Neural cell (in vitro differentiated cells): ENCODE data around the gene PLD1. TPM values are rescaled to one million over a fixed set of nuclear protein-coding genes. Genes with fewer than 3 reads are reported as not detected.

Experiments
- H2AFZ ChIP-seq: fragments of 200-600, 300-800 bp; sonication (generic), shearing (Covaris generic); 2 replicates; pipeline ENCODE4 v1.6.0; 2014; ENCODE audit warnings: low read depth, mild to moderate bottlenecking, antibody characterized with exemption, low read length, moderate library complexity
- H3F3A ChIP-seq: fragments of 200-600 bp; shearing (Covaris generic); 2 replicates; pipeline ENCODE4 v1.6.1; 2016; ENCODE audit warnings: mild to moderate bottlenecking, moderate library complexity, mixed read lengths, antibody characterized with exemption, low read length; ENCODE audit not compliant: insufficient read depth, poor library complexity, severe bottlenecking
- H3K27ac ChIP-seq: fragments of 200-600, 300-800 bp; sonication (generic), shearing (Covaris generic); 2 replicates; pipeline ENCODE4 v1.5.1; 2014; ENCODE audit warnings: mild to moderate bottlenecking, low read length, moderate library complexity
- H3K27me3 ChIP-seq: fragments of 300-800, 200-600 bp; sonication (generic), shearing (Covaris generic); 2 replicates; pipeline ENCODE4 v1.6.0; 2014; ENCODE audit warnings: mild to moderate bottlenecking, low read depth, low read length, moderate library complexity; ENCODE audit not compliant: insufficient read depth
- H3K36me3 ChIP-seq: fragments of 300-800, 200-600 bp; sonication (generic), shearing (Covaris generic); 2 replicates; pipeline ENCODE4 v1.5.1; 2014; ENCODE audit warnings: mild to moderate bottlenecking, antibody characterized with exemption, low read length, moderate library complexity; ENCODE audit not compliant: insufficient read depth
- H3K4me2 ChIP-seq: fragments of 300-800, 200-600 bp; sonication (generic), shearing (Covaris generic); 2 replicates; pipeline ENCODE4 v1.6.0; 2014; ENCODE audit warnings: mild to moderate bottlenecking, low read length
- H3K4me3 ChIP-seq: fragments of 300-800, 200-600 bp; sonication (generic), shearing (Covaris generic); 2 replicates; pipeline ENCODE4 v1.5.1; 2014; ENCODE audit warnings: mild to moderate bottlenecking, low read length, moderate library complexity
- H3K79me2 ChIP-seq: fragments of 200-600 bp; shearing (Covaris generic); replicated peaks from 2 replicates; pipeline ENCODE4 v1.6.0; 2014; ENCODE audit warnings: mild to moderate bottlenecking, low read length, moderate library complexity; ENCODE audit not compliant: insufficient read depth
- H3K9ac ChIP-seq: fragments of 300-800, 200-600 bp; sonication (generic), shearing (Covaris generic); 2 replicates; pipeline ENCODE4 v1.6.1; 2016; ENCODE audit warnings: mild to moderate bottlenecking, low read length, mixed read lengths
- H3K9me2 ChIP-seq: fragments of 200-600 bp; shearing (Covaris generic); 2 replicates; pipeline ENCODE4 v1.6.1; 2016; ENCODE audit warnings: mild to moderate bottlenecking, low read length, mixed read lengths; ENCODE audit not compliant: insufficient read depth
- H3K9me3 ChIP-seq: fragments of 200-600, 300-800 bp; sonication (generic), shearing (Covaris generic); 2 replicates; pipeline ENCODE4 v1.6.1; 2016; ENCODE audit warnings: mild to moderate bottlenecking, mixed run types, low read length, moderate library complexity, mixed read lengths
- H4K20me1 ChIP-seq: fragments of 200-600 bp; shearing (Covaris generic); 2 replicates; pipeline ENCODE4 v1.6.1; 2016; ENCODE audit warnings: mild to moderate bottlenecking, mixed run types; ENCODE audit not compliant: insufficient read depth
- CTCF ChIP-seq: fragments of 450-650 bp; IDR thresholded peaks from 2 replicates; pipeline ENCODE4 v1.5.1; 2014; ENCODE audit warnings: antibody characterized with exemption, mild to moderate bottlenecking, moderate library complexity; ENCODE audit not compliant: poor library complexity, severe bottlenecking
- EP300 ChIP-seq: fragments of 450-650 bp; conservative IDR thresholded peaks from 2 replicates; pipeline ENCODE4 v1.6.1; 2014; ENCODE audit warnings: antibody characterized with exemption, mild to moderate bottlenecking, moderate library complexity; ENCODE audit not compliant: poor library complexity, severe bottlenecking
- EZH2 ChIP-seq: fragments of 200-600, 300-800 bp; shearing (Covaris generic), sonication (generic); IDR thresholded peaks from 2 replicates; pipeline ENCODE4 v1.6.1; 2014; ENCODE audit warnings: antibody characterized with exemption, low read length, borderline replicate concordance, mild to moderate bottlenecking; ENCODE audit not compliant: insufficient read depth, poor library complexity, severe bottlenecking
- MXI1 ChIP-seq: fragments of 450-650 bp; conservative IDR thresholded peaks from 2 replicates; pipeline ENCODE4 v1.6.1; 2014; ENCODE audit warnings: antibody characterized with exemption, mild to moderate bottlenecking; ENCODE audit not compliant: poor library complexity, severe bottlenecking
- POLR2AphosphoS5 ChIP-seq: IDR thresholded peaks from 2 replicates; pipeline ENCODE4 v1.6.1; 2012
- RAD21 ChIP-seq: fragments of 450-650 bp; conservative IDR thresholded peaks from 2 replicates; pipeline ENCODE4 v1.6.1; 2014; ENCODE audit warnings: antibody characterized with exemption, mild to moderate bottlenecking, moderate library complexity
- REST ChIP-seq: IDR thresholded peaks from 2 replicates; pipeline ENCODE4 v1.6.1; 2012; ENCODE audit warnings: borderline replicate concordance
- SMC3 ChIP-seq: fragments of 450-650 bp; conservative IDR thresholded peaks from 2 replicates; pipeline ENCODE4 v1.6.1; 2014; ENCODE audit warnings: antibody characterized with exemption, mild to moderate bottlenecking, moderate library complexity; ENCODE audit not compliant: poor library complexity
- TAF1 ChIP-seq: IDR thresholded peaks from 2 replicates; pipeline ENCODE4 v1.6.1; 2012; ENCODE audit warnings: low read depth
- polyA plus RNA-seq: library from polyadenylated mRNA; depleted of rRNA; stranded (reverse); fragments of >200 nt; gene quantifications from 2 replicates; pipeline ENCODE4 v1.2.3, GENCODE V29; 2014

Gene PLD1
- polyA plus RNA-seq, 1 donor from 2014 or later, result 0.06 TPM

GRCh38 chr3:171559586-171559985 lies 250.7 kb downstream of the PLD1 start:
- H3K9me3 ChIP-seq, result no peaks in the 10 kb centered on the region
- H3K27ac ChIP-seq, result no peak overlapping the region
- H3K79me2 ChIP-seq, result no peaks in the 10 kb centered on the region
- H3K9me2 ChIP-seq, result no peaks in the 10 kb centered on the region
- H3K27me3 ChIP-seq, result no peaks in the 10 kb centered on the region
- H3K4me2 ChIP-seq, result no peak overlapping the region
- H3K4me3 ChIP-seq, result no peak overlapping the region
- no peak for TF ChIP-seq MXI1
- no peak for TF ChIP-seq REST
- TF ChIP-seq TAF1, result no peak
- TF ChIP-seq POLR2AphosphoS5, result no peak
- TF ChIP-seq EZH2, result no peak
- TF ChIP-seq SMC3, result no peak
- TF ChIP-seq RAD21, result no peak
- no peaks in the 10 kb centered on the region for H4K20me1 ChIP-seq
- no peaks in the 10 kb centered on the region for H3F3A ChIP-seq
- no peak overlapping the region for H2AFZ ChIP-seq
- H3K36me3 ChIP-seq, result no peaks in the 10 kb centered on the region
- H3K9ac ChIP-seq, result no peak overlapping the region

- no peaks in the 10 kb centered on the region for H3K9me3 ChIP-seq
- TF ChIP-seq RAD21 (no peak), POLR2AphosphoS5 (no peak), CTCF (no peak), EZH2 (no peak), TAF1 (no peak), REST (no peak), EP300 (no peak), SMC3 (no peak), MXI1 (no peak)
- H3K27ac ChIP-seq, result no peak overlapping the region
- no peak overlapping the region for H3K9ac ChIP-seq
- H3F3A ChIP-seq, result no peaks in the 10 kb centered on the region
- no peaks in the 10 kb centered on the region for H4K20me1 ChIP-seq
- no peaks in the 10 kb centered on the region for H3K9me2 ChIP-seq
- H3K36me3 ChIP-seq, result no peaks in the 10 kb centered on the region
- no peak overlapping the region for H2AFZ ChIP-seq
- H3K4me3 ChIP-seq, result no peak overlapping the region
- H3K4me2 ChIP-seq, result no peak overlapping the region
- no peaks in the 10 kb centered on the region for H3K27me3 ChIP-seq
- no peaks in the 10 kb centered on the region for H3K79me2 ChIP-seq
These were observed 252.0 kb downstream of the PLD1 start for GRCh38 chr3:171558188-171558696.
